ENCODE measurements around the gene CTR9.

GRCh38 chr11:10808553-10809372 lies 57.7 kb downstream of the CTR9 start, which contains the start of gene EIF4G2:
- TF ChIP-seq CTCF (IDR thresholded peaks at IDR 0.05; ENCODE audit: low read length) (no peak), EZH2 (IDR thresholded peaks at IDR 0.05; ENCODE audit: borderline replicate concordance, low read length) (no peak)

Measured in OCI-LY1 (cell line).